Naive thymus-derived CD4-positive, alpha-beta T cell (primary cell): ENCODE data around the gene PFKL. TPM values are rescaled to one million over a fixed set of nuclear protein-coding genes. Genes with fewer than 3 reads are reported as not detected.

ENCODE experiments used
- ATAC-seq: fragments of 150-1000 bp; cut with Tn5 transposase; 2 replicates; pipeline ENCODE4 v1.10.0; 2021; ENCODE audit warnings: mild to moderate bottlenecking, moderate library complexity
- CTCF ChIA-PET: fragments of 350-600 bp; sonication (Branson Sonifier 250); formaldehyde crosslinking; loops from one replicate; lab custom pipeline; 2021; ENCODE audit warnings: antibody characterized with exemption; lab: Charles Lee
- POLR2A ChIA-PET: fragments of 350-600 bp; sonication (Branson Sonifier 250); formaldehyde crosslinking; loops from one replicate; lab custom pipeline; 2021; ENCODE audit warnings: antibody characterized with exemption, inconsistent platforms; lab: Charles Lee
- DNase-seq, 9 donors: peaks; one replicate each; pipeline versions ENCODE4 v3.0.0 to v3.0.0-alpha.2; 2020 to 2022; ENCODE audit warnings: mixed read lengths in 1 of 9
- H3K27ac ChIP-seq: one replicate; pipeline ENCODE4 v1.7.0; 2013; ENCODE audit warnings: mild to moderate bottlenecking, low read depth, low read length, moderate library complexity
- H3K27me3 ChIP-seq, 2 donors: one replicate each; pipeline ENCODE4 v1.7.0; 2013; ENCODE audit warnings: low read length in 2 of 2, mild to moderate bottlenecking in 2 of 2, moderate library complexity in 2 of 2; ENCODE audit not compliant: control insufficient read depth in 2 of 2, insufficient read depth in 2 of 2
- H3K36me3 ChIP-seq, 3 experiments: 1 replicate in 2 of 3; 2 replicates in 1 of 3; pipeline ENCODE4 v1.7.0; 2013; ENCODE audit warnings: low read length in 3 of 3, mild to moderate bottlenecking in 3 of 3, moderate library complexity in 1 of 3; ENCODE audit not compliant: insufficient read depth in 3 of 3, control insufficient read depth in 2 of 3
- H3K4me1 ChIP-seq, 2 donors: one replicate each; pipeline ENCODE4 v1.7.0; 2013; ENCODE audit warnings: low read length in 2 of 2, mild to moderate bottlenecking in 2 of 2, moderate library complexity in 1 of 2; ENCODE audit not compliant: control insufficient read depth in 2 of 2, insufficient read depth in 2 of 2
- H3K4me3 ChIP-seq: 2 replicates; pipeline ENCODE4 v1.7.0; 2013; ENCODE audit warnings: mild to moderate bottlenecking, low read length
- H3K9me3 ChIP-seq, 3 experiments: 1 replicate in 2 of 3; 2 replicates in 1 of 3; pipeline ENCODE4 v1.7.0; 2013; ENCODE audit warnings: low read length in 3 of 3; ENCODE audit not compliant: control insufficient read depth in 2 of 3
- H3K27ac Mint-ChIP-seq, 9 donors: one replicate each; pipeline ENCODE4 v1.8.0; 2020 to 2022; ENCODE audit warnings: mixed read lengths in 9 of 9, mild to moderate bottlenecking in 8 of 9, moderate library complexity in 5 of 9, inconsistent platforms in 2 of 9
- H3K27me3 Mint-ChIP-seq, 5 donors: one replicate each; pipeline ENCODE4 v1.8.0; 2021 to 2022; ENCODE audit warnings: mixed read lengths in 5 of 5, mild to moderate bottlenecking in 1 of 5
- H3K36me3 Mint-ChIP-seq, 5 donors: one replicate each; pipeline ENCODE4 v1.8.0; 2020 to 2022; ENCODE audit warnings: mixed read lengths in 5 of 5, mild to moderate bottlenecking in 3 of 5, inconsistent platforms in 1 of 5
- H3K4me1 Mint-ChIP-seq, 7 donors: one replicate each; pipeline ENCODE4 v1.8.0; 2020 to 2022; ENCODE audit warnings: mixed read lengths in 7 of 7, mild to moderate bottlenecking in 3 of 7, inconsistent platforms in 1 of 7
- H3K4me3 Mint-ChIP-seq, 10 donors: one replicate each; pipeline ENCODE4 v1.8.0; 2020 to 2022; ENCODE audit warnings: mild to moderate bottlenecking in 10 of 10, mixed read lengths in 10 of 10, moderate library complexity in 6 of 10, inconsistent platforms in 2 of 10
- H3K9me3 Mint-ChIP-seq, 11 donors: one replicate each; pipeline ENCODE4 v1.8.0; 2020 to 2022; ENCODE audit warnings: mixed read lengths in 11 of 11, mild to moderate bottlenecking in 4 of 11, inconsistent platforms in 1 of 11, moderate library complexity in 1 of 11
- intact Hi-C, 2 donors: fragments of 100-400 bp; cut with micrococcal nuclease; formaldehyde crosslinking; loops; one replicate each; pipeline ENCODE4 v1.15.1; 2023
- polyA plus RNA-seq, 2 donors: library from polyadenylated mRNA; unstranded; fragments of 300-500 nt; fragmentation: Illumina TruSeq; gene quantifications; one replicate each; pipeline ENCODE4 v1.2.3, GENCODE V29; 2021
- total RNA-seq, 6 experiments: library from RNA in 5 of 6; stranded (reverse) in 5 of 6; gene quantifications; 1 replicate in 5 of 6; 2 replicates in 1 of 6; pipeline ENCODE4 v1.2.3 and lab custom pipeline; 2021 to 2026

Gene PFKL
- total and polyA plus RNA-seq, 7 experiments from 2014 or later: 75.0 to 196 (median 109) TPM

GRCh38 chr21:44345495-44345894 is 45.6 kb downstream of the PFKL start:
- DNase-seq: no peak
- no peaks in the 10 kb centered on the region for H3K36me3 ChIP-seq
- no peak overlapping the region for H3K4me3 Mint-ChIP-seq

GRCh38 chr21:44347911-44348451 is 48.1 kb downstream of the PFKL start:
- peaks cover 0 to 38% (median 0%) of the 10 kb centered on the region in 5 donors for H3K27me3 Mint-ChIP-seq
- peaks cover 5 to 22% (median 18%) of the 10 kb centered on the region in 7 donors for H3K4me1 Mint-ChIP-seq
- CTCF ChIA-PET: no interaction called here
- no peak overlapping the region for H3K4me3 Mint-ChIP-seq
- no peaks in the 10 kb centered on the region for H3K36me3 Mint-ChIP-seq
- peak overlapping the region in 1 of 9 donors; percentile 32 for H3K27ac Mint-ChIP-seq
- Histone ChIP-seq H3K36me3 (no peaks in the 10 kb centered on the region), H3K4me3 (no peak overlapping the region), H3K27ac (no peak overlapping the region), H3K9me3 (no peaks in the 10 kb centered on the region), H3K27me3 (no peaks in the 10 kb centered on the region), H3K4me1 (peaks cover 6 to 10% of the 10 kb centered on the region in 2 donors)
- H3K9me3 Mint-ChIP-seq: no peaks in the 10 kb centered on the region
- POLR2A ChIA-PET: interaction anchor here (0.6 kb wide), 1 partner anchor 11 kb away, joined by 3 read pairs; no protein-coding TSS in a partner anchor
- DNase-seq: no peak
- ATAC-seq: no peak
- intact Hi-C loops: no loop called here

More at GRCh38 chr21:44345495-44345894, 45.6 kb downstream of the PFKL start:
- peaks cover 0 to 13% (median 7%) of the 10 kb centered on the region in 7 donors for H3K4me1 Mint-ChIP-seq
- peaks cover 0 to under 1% of the 10 kb centered on the region in 2 donors for H3K4me1 ChIP-seq
- intact Hi-C loops: no loop called here
- no peaks in the 10 kb centered on the region for H3K36me3 Mint-ChIP-seq
- no peak overlapping the region for H3K27ac Mint-ChIP-seq
- no peaks in the 10 kb centered on the region for H3K9me3 ChIP-seq
- no peak overlapping the region for H3K4me3 ChIP-seq
- no peaks in the 10 kb centered on the region for H3K27me3 ChIP-seq
- CTCF ChIA-PET: no interaction called here
- POLR2A ChIA-PET: no interaction called here
- H3K27me3 Mint-ChIP-seq: peaks cover 0 to 33% (median 0%) of the 10 kb centered on the region in 5 donors
- H3K9me3 Mint-ChIP-seq: no peaks in the 10 kb centered on the region
- ATAC-seq: no peak
- H3K27ac ChIP-seq: no peak overlapping the region

GRCh38 chr21:44348861-44349260 is 49.0 kb downstream of the PFKL start:
- no peak overlapping the region for H3K27ac Mint-ChIP-seq
- no peak for DNase-seq
- no peak overlapping the region for H3K4me3 ChIP-seq
- peak overlapping the region in 3 of 10 donors; percentile 21 to 68 (median 53) for H3K4me3 Mint-ChIP-seq
- no peaks in the 10 kb centered on the region for H3K36me3 ChIP-seq
- H3K4me1 ChIP-seq: peaks cover 15 to 18% of the 10 kb centered on the region in 2 donors
- H3K27me3 ChIP-seq: no peaks in the 10 kb centered on the region
- intact Hi-C loops: no loop called here
- CTCF ChIA-PET: no interaction called here
- no peak for ATAC-seq
- peaks cover 0 to 41% (median 0%) of the 10 kb centered on the region in 5 donors for H3K27me3 Mint-ChIP-seq
- no peaks in the 10 kb centered on the region for H3K9me3 ChIP-seq
- H3K4me1 Mint-ChIP-seq: peaks cover 14 to 31% (median 26%) of the 10 kb centered on the region in 7 donors
- H3K9me3 Mint-ChIP-seq: no peaks in the 10 kb centered on the region
- peaks cover 0 to 5% (median 0%) of the 10 kb centered on the region in 5 donors for H3K36me3 Mint-ChIP-seq
- POLR2A ChIA-PET: no interaction called here
- no peak overlapping the region for H3K27ac ChIP-seq

- H3K27ac ChIP-seq: no peak overlapping the region
- POLR2A ChIA-PET: no interaction called here
- Mint-ChIP-seq H3K9me3 (no peaks in the 10 kb centered on the region), H3K36me3 (peaks cover 0 to 7% (median 0%) of the 10 kb centered on the region in 5 donors), H3K4me3 (peak overlapping the region in 1 of 10 donors; percentile 68), H3K27me3 (peaks cover 0 to 41% (median 0%) of the 10 kb centered on the region in 5 donors), H3K27ac (no peak overlapping the region), H3K4me1 (peaks cover 20 to 37% (median 32%) of the 10 kb centered on the region in 7 donors)
- H3K4me1 ChIP-seq: peaks cover 16 to 24% of the 10 kb centered on the region in 2 donors
- no peaks in the 10 kb centered on the region for H3K9me3 ChIP-seq
- intact Hi-C loops: no loop called here
- H3K36me3 ChIP-seq: no peaks in the 10 kb centered on the region
- CTCF ChIA-PET: no interaction called here
- ATAC-seq (no peak), DNase-seq (no peak)
- no peaks in the 10 kb centered on the region for H3K27me3 ChIP-seq
- no peak overlapping the region for H3K4me3 ChIP-seq
Observed at GRCh38 chr21:44349416-44349846, 49.6 kb downstream of the PFKL start.

- DNase-seq (no peak), ATAC-seq (no peak)
- Histone ChIP-seq H3K27me3 (no peaks in the 10 kb centered on the region), H3K9me3 (no peaks in the 10 kb centered on the region), H3K36me3 (no peaks in the 10 kb centered on the region), H3K4me1 (peaks cover 16 to 31% of the 10 kb centered on the region in 2 donors), H3K27ac (no peak overlapping the region), H3K4me3 (no peak overlapping the region)
- POLR2A ChIA-PET: no interaction called here
- no peak overlapping the region for H3K27ac Mint-ChIP-seq
- peaks cover 0 to 12% (median 0%) of the 10 kb centered on the region in 5 donors for H3K36me3 Mint-ChIP-seq
- CTCF ChIA-PET: no interaction called here
- intact Hi-C loops: no loop called here
- peaks cover 0 to 41% (median 0%) of the 10 kb centered on the region in 5 donors for H3K27me3 Mint-ChIP-seq
- peaks cover 27 to 44% (median 39%) of the 10 kb centered on the region in 7 donors for H3K4me1 Mint-ChIP-seq
- H3K9me3 Mint-ChIP-seq: no peaks in the 10 kb centered on the region
- H3K4me3 Mint-ChIP-seq: peak overlapping the region in 1 of 10 donors; percentile 68
Observed at GRCh38 chr21:44349847-44350772, 50.3 kb downstream of the PFKL start.

- POLR2A ChIA-PET: no interaction called here
- DNase-seq (no peak), ATAC-seq (no peak)
- peak overlapping the region in 5 of 10 donors; percentile 9 to 61 (median 45) for H3K4me3 Mint-ChIP-seq
- H3K36me3 ChIP-seq: no peaks in the 10 kb centered on the region
- peaks cover 33 to 52% (median 47%) of the 10 kb centered on the region in 7 donors for H3K4me1 Mint-ChIP-seq
- no peaks in the 10 kb centered on the region for H3K27me3 ChIP-seq
- no peak overlapping the region for H3K27ac ChIP-seq
- CTCF ChIA-PET: no interaction called here
- H3K4me1 ChIP-seq: peaks cover 16 to 38% of the 10 kb centered on the region in 2 donors
- peaks cover 0 to 18% (median 0%) of the 10 kb centered on the region in 5 donors for H3K36me3 Mint-ChIP-seq
- H3K27me3 Mint-ChIP-seq: peaks cover 0 to 39% (median 0%) of the 10 kb centered on the region in 5 donors
- intact Hi-C loops: no loop called here
- H3K9me3 Mint-ChIP-seq: peaks cover 0 to 2% (median 0%) of the 10 kb centered on the region in 11 donors
- no peak overlapping the region for H3K27ac Mint-ChIP-seq
- no peak overlapping the region for H3K4me3 ChIP-seq
- H3K9me3 ChIP-seq: no peaks in the 10 kb centered on the region
Observed at GRCh38 chr21:44350773-44351481, 51.1 kb downstream of the PFKL start.
